HepG2 (cell line): ENCODE results near the gene CDC6. TPM values are rescaled to one million over a fixed set of nuclear protein-coding genes. Genes with fewer than 3 reads are reported as not detected.

Experiments
- HMG20A ChIP-seq: IDR thresholded peaks from 2 replicates; pipeline ENCODE4 v1.6.1; 2016; ENCODE audit warnings: borderline replicate concordance
- HOXD1 ChIP-seq: sonication (generic); formaldehyde crosslinking; IDR thresholded peaks from 2 replicates; pipeline ENCODE4 v1.5.0; 2020; ENCODE audit warnings: missing genetic modification reagents
- JUNB ChIP-seq: sonication (generic); formaldehyde crosslinking; IDR thresholded peaks from 2 replicates; pipeline ENCODE4 v1.8.0; 2022; ENCODE audit warnings: missing genetic modification reagents, mild to moderate bottlenecking, borderline replicate concordance
- TCF7L2 ChIP-seq: IDR thresholded peaks from 2 replicates; pipeline ENCODE4 v1.6.1; 2011; ENCODE audit warnings: mild to moderate bottlenecking, low read depth, low read length, moderate library complexity
- TMF1 ChIP-seq: sonication (generic); formaldehyde crosslinking; IDR thresholded peaks from 2 replicates; pipeline ENCODE4 v1.8.1; 2022; ENCODE audit warnings: low read depth, missing genetic modification reagents
- ZBTB7A ChIP-seq: sonication (generic); formaldehyde crosslinking; IDR thresholded peaks from 2 replicates; pipeline ENCODE4 v1.8.0; 2022; ENCODE audit warnings: mild to moderate bottlenecking, missing genetic modification reagents
- ZNF468 ChIP-seq: sonication (generic); formaldehyde crosslinking; IDR thresholded peaks from 2 replicates; pipeline ENCODE4 v1.8.0; 2022; ENCODE audit warnings: mild to moderate bottlenecking, moderate library complexity, missing genetic modification reagents
- ZNF546 ChIP-seq: sonication (generic); formaldehyde crosslinking; conservative IDR thresholded peaks from 2 replicates; pipeline ENCODE4 v1.8.1; 2023; ENCODE audit warnings: mild to moderate bottlenecking, missing genetic modification reagents
- ZNF660 ChIP-seq: sonication (generic); formaldehyde crosslinking; IDR thresholded peaks from 2 replicates; pipeline ENCODE4 v1.5.1; 2020; ENCODE audit warnings: mild to moderate bottlenecking, low read depth, missing genetic modification reagents, borderline replicate concordance
- ZZZ3 ChIP-seq: sonication (generic); formaldehyde crosslinking; IDR thresholded peaks from 2 replicates; pipeline ENCODE4 v1.4.0; 2020; ENCODE audit warnings: missing genetic modification reagents, mild to moderate bottlenecking, borderline replicate concordance
- polyA plus RNA-seq, 8 experiments: library from polyadenylated mRNA; depleted of rRNA in 3 of 8; stranded (reverse) in 7 of 8; unstranded in 1 of 8; fragments of >200 nt; fragmentation: Illumina TruSeq in 4 of 8; extraction: Trizol in 4 of 8; gene quantifications; 2 replicates each; pipeline versions ENCODE4 v1.2.1 to v1.2.3, GENCODE V29; 2011 to 2016; ENCODE audit warnings: low read depth in 4 of 8, missing spikeins in 1 of 8, mixed read lengths in 1 of 8; ENCODE audit not compliant: insufficient read depth in 1 of 8
- total RNA-seq, 5 experiments: library from RNA; depleted of rRNA; stranded (reverse); fragments of >200 nt; fragmentation: Illumina TruSeq; extraction: Trizol; gene quantifications; 2 replicates each; pipeline ENCODE4 v1.2.3, GENCODE V29; 2016; ENCODE audit warnings: low read depth in 1 of 5
- TF ChIP-seq, protein P1 (sequence below): sonication (generic); formaldehyde crosslinking; IDR thresholded peaks from 2 replicates; pipeline ENCODE4 v1.8.1; 2022; ENCODE audit warnings: low read depth, mild to moderate bottlenecking, missing genetic modification reagents
- TF ChIP-seq, protein P2 (sequence below): sonication (generic); formaldehyde crosslinking; conservative IDR thresholded peaks from 2 replicates; pipeline ENCODE4 v1.8.0; 2022; ENCODE audit warnings: low read depth, missing genetic modification reagents
- TF ChIP-seq, protein P3 (sequence below), 2 experiments: fragments of 450-650 bp in 1 of 2; sonication (generic) in 1 of 2; formaldehyde crosslinking; IDR thresholded peaks; 2 replicates each; pipeline versions ENCODE4 v1.5.0 to v1.8.0; 2020 to 2022; ENCODE audit warnings: mild to moderate bottlenecking in 1 of 2, missing genetic modification reagents in 1 of 2
- TF ChIP-seq, protein P4 (sequence below): sonication (generic); formaldehyde crosslinking; IDR thresholded peaks from 2 replicates; pipeline ENCODE4 v1.4.0; 2020; ENCODE audit warnings: mild to moderate bottlenecking, missing genetic modification reagents
- TF ChIP-seq, protein P5 (sequence below): IDR thresholded peaks from 2 replicates; pipeline ENCODE4 v1.6.1; 2016; ENCODE audit warnings: mild to moderate bottlenecking
- TF ChIP-seq, protein P6 (sequence below): sonication (generic); formaldehyde crosslinking; IDR thresholded peaks from 2 replicates; pipeline ENCODE4 v1.4.0; 2020; ENCODE audit warnings: mild to moderate bottlenecking, missing genetic modification reagents
- TF ChIP-seq, protein P7 (sequence below): sonication (generic); formaldehyde crosslinking; IDR thresholded peaks from 2 replicates; pipeline ENCODE4 v1.4.0; 2020; ENCODE audit warnings: missing genetic modification reagents

CDC6 gene
- total and polyA plus RNA-seq, 2 of the 13 experiments (the other 11 are each of a cell fraction or from before 2014, with no cell fraction given): 17.4 to 114 TPM

DNA sequence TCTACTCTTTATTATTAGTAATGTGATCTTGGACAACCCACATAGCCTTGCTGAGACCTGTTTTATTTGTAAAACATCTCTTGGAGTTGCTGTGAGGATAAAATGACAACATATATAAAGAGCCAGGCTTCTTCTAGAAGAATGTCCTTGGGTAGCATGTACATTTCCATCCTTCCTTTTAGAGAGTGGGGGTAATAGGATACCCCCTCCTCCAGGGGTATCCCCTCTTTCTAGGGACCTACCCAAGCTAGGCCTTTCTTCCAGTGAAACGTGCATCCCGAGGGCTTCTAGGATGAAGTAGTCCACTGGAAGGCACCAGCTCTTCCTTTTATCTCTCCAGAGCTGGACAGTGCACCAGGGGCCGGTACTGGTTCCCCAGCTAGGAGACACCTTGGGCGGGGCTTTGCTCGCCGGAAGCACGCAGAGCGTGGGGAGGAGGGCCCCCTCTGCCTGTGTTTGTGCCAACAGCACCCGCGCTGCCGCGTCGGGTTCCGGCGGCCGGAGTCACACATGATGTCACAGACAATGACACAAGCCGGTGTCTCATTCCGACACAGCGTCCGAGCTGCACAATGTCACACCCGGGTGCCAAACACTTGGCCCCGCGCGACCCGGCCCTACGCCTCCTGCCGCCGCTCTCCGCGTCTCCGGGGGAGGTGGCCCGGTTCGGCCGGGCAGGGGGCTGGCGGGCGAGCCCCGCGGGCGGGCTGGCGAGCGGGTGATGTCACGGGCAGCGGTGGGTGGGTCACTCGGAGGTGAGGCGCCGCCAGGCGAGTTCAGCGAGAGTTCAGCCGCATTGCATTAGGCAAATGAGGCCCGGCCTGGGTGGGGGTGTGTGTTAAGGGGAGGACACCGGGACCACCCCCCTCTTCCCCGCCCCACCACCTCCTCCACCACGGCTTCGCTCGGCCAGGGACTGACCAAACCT lies 53.5 kb downstream of the CDC6 start (continued):
- TF ChIP-seq, protein P1, sequence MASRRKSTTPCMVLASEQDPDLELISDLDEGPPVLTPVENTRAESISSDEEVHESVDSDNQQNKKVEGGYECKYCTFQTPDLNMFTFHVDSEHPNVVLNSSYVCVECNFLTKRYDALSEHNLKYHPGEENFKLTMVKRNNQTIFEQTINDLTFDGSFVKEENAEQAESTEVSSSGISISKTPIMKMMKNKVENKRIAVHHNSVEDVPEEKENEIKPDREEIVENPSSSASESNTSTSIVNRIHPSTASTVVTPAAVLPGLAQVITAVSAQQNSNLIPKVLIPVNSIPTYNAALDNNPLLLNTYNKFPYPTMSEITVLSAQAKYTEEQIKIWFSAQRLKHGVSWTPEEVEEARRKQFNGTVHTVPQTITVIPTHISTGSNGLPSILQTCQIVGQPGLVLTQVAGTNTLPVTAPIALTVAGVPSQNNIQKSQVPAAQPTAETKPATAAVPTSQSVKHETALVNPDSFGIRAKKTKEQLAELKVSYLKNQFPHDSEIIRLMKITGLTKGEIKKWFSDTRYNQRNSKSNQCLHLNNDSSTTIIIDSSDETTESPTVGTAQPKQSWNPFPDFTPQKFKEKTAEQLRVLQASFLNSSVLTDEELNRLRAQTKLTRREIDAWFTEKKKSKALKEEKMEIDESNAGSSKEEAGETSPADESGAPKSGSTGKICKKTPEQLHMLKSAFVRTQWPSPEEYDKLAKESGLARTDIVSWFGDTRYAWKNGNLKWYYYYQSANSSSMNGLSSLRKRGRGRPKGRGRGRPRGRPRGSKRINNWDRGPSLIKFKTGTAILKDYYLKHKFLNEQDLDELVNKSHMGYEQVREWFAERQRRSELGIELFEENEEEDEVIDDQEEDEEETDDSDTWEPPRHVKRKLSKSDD (CRISPR knock-in tag): peak; percentile 99
- no peak; the same call in 1 of the 2 replicates for TF ChIP-seq ZBTB7A
- TF ChIP-seq, protein P2, sequence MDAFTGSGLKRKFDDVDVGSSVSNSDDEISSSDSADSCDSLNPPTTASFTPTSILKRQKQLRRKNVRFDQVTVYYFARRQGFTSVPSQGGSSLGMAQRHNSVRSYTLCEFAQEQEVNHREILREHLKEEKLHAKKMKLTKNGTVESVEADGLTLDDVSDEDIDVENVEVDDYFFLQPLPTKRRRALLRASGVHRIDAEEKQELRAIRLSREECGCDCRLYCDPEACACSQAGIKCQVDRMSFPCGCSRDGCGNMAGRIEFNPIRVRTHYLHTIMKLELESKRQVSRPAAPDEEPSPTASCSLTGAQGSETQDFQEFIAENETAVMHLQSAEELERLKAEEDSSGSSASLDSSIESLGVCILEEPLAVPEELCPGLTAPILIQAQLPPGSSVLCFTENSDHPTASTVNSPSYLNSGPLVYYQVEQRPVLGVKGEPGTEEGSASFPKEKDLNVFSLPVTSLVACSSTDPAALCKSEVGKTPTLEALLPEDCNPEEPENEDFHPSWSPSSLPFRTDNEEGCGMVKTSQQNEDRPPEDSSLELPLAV: no peak
- no peak; the same call in 1 of the 2 replicates for TF ChIP-seq HMG20A
- 0 out of 2 replicates have a peak, but pooled peaks have one; percentile 59 for TF ChIP-seq ZNF468 (CRISPR knock-in tag)
- TF ChIP-seq, protein P3, sequence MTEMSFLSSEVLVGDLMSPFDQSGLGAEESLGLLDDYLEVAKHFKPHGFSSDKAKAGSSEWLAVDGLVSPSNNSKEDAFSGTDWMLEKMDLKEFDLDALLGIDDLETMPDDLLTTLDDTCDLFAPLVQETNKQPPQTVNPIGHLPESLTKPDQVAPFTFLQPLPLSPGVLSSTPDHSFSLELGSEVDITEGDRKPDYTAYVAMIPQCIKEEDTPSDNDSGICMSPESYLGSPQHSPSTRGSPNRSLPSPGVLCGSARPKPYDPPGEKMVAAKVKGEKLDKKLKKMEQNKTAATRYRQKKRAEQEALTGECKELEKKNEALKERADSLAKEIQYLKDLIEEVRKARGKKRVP (CRISPR knock-in tag; IDR thresholded peaks at IDR 0.05): peak in 1 of 2 experiments; percentile 86; a peak in 2 of 4 replicates
- TF ChIP-seq ZNF546 (CRISPR knock-in tag): no peak; the same call in 1 of the 2 replicates
- no peak for TF ChIP-seq JUNB (CRISPR knock-in tag)
- TF ChIP-seq TCF7L2: no peak
- 0 out of 2 replicates have a peak, but pooled peaks have one; percentile 34 for TF ChIP-seq HOXD1 (CRISPR knock-in tag)
- TF ChIP-seq, protein P4, sequence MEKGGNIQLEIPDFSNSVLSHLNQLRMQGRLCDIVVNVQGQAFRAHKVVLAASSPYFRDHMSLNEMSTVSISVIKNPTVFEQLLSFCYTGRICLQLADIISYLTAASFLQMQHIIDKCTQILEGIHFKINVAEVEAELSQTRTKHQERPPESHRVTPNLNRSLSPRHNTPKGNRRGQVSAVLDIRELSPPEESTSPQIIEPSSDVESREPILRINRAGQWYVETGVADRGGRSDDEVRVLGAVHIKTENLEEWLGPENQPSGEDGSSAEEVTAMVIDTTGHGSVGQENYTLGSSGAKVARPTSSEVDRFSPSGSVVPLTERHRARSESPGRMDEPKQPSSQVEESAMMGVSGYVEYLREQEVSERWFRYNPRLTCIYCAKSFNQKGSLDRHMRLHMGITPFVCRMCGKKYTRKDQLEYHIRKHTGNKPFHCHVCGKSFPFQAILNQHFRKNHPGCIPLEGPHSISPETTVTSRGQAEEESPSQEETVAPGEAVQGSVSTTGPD (CRISPR knock-in tag): peak; percentile 38; the same call in 1 of the 2 replicates
- no peak for TF ChIP-seq ZNF660 (CRISPR knock-in tag)
- TF ChIP-seq, protein P5, sequence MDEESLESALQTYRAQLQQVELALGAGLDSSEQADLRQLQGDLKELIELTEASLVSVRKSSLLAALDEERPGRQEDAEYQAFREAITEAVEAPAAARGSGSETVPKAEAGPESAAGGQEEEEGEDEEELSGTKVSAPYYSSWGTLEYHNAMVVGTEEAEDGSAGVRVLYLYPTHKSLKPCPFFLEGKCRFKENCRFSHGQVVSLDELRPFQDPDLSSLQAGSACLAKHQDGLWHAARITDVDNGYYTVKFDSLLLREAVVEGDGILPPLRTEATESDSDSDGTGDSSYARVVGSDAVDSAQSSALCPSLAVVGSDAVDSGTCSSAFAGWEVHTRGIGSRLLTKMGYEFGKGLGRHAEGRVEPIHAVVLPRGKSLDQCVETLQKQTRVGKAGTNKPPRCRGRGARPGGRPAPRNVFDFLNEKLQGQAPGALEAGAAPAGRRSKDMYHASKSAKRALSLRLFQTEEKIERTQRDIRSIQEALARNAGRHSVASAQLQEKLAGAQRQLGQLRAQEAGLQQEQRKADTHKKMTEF: peak; percentile 72; the same call in 1 of the 2 replicates
- TF ChIP-seq TMF1 (CRISPR knock-in tag): no peak
- peak; percentile 34; the same call in 1 of the 2 replicates for TF ChIP-seq ZZZ3 (CRISPR knock-in tag)
- TF ChIP-seq, protein P6, sequence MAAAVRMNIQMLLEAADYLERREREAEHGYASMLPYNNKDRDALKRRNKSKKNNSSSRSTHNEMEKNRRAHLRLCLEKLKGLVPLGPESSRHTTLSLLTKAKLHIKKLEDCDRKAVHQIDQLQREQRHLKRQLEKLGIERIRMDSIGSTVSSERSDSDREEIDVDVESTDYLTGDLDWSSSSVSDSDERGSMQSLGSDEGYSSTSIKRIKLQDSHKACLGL (CRISPR knock-in tag): peak; percentile 58; the same call in 1 of the 2 replicates
- TF ChIP-seq, protein P7, sequence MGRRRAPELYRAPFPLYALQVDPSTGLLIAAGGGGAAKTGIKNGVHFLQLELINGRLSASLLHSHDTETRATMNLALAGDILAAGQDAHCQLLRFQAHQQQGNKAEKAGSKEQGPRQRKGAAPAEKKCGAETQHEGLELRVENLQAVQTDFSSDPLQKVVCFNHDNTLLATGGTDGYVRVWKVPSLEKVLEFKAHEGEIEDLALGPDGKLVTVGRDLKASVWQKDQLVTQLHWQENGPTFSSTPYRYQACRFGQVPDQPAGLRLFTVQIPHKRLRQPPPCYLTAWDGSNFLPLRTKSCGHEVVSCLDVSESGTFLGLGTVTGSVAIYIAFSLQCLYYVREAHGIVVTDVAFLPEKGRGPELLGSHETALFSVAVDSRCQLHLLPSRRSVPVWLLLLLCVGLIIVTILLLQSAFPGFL (CRISPR knock-in tag): 0 out of 2 replicates have a peak, but pooled peaks have one; percentile 54
